Measurements from ENCODE around the gene WBP2. TPM values are rescaled to one million over a fixed set of nuclear protein-coding genes. Genes with fewer than 3 reads are reported as not detected.

The WBP2 gene
- total and polyA plus RNA-seq, 2 of the 13 experiments (the other 11 are each of a cell fraction or from before 2014, with no cell fraction given), result 29.2 to 29.5 TPM

DNA sequence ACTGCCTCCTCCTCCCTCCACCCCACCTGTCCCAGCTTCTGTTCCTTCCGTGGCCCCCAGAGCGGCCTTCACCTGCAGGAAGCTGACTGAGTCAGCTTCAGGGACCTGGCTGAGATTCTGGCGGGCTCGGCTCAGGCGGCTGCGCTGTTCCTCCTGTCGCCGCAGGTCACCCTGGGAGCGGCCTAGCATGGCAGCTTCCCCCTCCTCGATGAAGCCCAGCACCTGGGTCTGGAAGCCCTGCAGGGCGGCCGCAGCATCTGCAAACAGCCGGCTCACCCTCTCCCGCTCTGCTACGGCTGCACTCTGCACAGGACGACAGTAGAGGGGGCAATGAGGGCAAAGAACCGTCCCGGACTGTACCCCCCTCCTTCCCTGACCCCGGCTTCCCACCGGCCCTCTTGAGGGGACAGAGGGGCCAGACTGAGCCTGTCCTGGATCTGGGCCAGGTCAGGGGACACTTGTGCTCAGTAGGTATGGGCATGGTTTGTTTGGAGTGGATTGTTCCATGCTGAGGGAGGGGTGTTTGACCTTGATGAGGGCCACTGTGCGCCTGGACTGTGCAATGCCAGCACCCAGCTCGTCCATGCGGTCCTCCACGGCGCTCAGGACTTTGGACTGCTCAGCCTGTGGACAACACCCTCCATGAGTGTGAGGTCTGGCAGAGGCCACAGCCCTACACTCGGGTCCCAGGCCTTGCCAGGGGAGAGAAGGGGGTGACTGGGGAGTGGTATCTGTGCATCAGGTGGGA lies 21.2 kb upstream of the WBP2 start (continued):
- TF ChIP-seq, protein P1, sequence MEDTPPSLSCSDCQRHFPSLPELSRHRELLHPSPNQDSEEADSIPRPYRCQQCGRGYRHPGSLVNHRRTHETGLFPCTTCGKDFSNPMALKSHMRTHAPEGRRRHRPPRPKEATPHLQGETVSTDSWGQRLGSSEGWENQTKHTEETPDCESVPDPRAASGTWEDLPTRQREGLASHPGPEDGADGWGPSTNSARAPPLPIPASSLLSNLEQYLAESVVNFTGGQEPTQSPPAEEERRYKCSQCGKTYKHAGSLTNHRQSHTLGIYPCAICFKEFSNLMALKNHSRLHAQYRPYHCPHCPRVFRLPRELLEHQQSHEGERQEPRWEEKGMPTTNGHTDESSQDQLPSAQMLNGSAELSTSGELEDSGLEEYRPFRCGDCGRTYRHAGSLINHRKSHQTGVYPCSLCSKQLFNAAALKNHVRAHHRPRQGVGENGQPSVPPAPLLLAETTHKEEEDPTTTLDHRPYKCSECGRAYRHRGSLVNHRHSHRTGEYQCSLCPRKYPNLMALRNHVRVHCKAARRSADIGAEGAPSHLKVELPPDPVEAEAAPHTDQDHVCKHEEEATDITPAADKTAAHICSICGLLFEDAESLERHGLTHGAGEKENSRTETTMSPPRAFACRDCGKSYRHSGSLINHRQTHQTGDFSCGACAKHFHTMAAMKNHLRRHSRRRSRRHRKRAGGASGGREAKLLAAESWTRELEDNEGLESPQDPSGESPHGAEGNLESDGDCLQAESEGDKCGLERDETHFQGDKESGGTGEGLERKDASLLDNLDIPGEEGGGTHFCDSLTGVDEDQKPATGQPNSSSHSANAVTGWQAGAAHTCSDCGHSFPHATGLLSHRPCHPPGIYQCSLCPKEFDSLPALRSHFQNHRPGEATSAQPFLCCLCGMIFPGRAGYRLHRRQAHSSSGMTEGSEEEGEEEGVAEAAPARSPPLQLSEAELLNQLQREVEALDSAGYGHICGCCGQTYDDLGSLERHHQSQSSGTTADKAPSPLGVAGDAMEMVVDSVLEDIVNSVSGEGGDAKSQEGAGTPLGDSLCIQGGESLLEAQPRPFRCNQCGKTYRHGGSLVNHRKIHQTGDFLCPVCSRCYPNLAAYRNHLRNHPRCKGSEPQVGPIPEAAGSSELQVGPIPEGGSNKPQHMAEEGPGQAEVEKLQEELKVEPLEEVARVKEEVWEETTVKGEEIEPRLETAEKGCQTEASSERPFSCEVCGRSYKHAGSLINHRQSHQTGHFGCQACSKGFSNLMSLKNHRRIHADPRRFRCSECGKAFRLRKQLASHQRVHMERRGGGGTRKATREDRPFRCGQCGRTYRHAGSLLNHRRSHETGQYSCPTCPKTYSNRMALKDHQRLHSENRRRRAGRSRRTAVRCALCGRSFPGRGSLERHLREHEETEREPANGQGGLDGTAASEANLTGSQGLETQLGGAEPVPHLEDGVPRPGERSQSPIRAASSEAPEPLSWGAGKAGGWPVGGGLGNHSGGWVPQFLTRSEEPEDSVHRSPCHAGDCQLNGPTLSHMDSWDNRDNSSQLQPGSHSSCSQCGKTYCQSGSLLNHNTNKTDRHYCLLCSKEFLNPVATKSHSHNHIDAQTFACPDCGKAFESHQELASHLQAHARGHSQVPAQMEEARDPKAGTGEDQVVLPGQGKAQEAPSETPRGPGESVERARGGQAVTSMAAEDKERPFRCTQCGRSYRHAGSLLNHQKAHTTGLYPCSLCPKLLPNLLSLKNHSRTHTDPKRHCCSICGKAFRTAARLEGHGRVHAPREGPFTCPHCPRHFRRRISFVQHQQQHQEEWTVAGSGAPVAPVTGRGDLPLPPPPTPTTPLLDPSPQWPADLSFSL (CRISPR knock-in tag; IDR thresholded peaks at IDR 0.05), result 0 out of 2 replicates have a peak, but pooled peaks have one; percentile 5
- TF ChIP-seq ZMYM4 (CRISPR knock-in tag; IDR thresholded peaks at IDR 0.05) (peak; percentile 92), PAF1 (CRISPR knock-in tag; IDR thresholded peaks at IDR 0.05) (no peak; the same call in none of the 2 replicates), TCF7L2 (IDR thresholded peaks at IDR 0.05; ENCODE audit: low read depth, low read length) (no peak), GZF1 (CRISPR knock-in tag; IDR thresholded peaks at IDR 0.05) (no peak)
- TF ChIP-seq, protein P2, sequence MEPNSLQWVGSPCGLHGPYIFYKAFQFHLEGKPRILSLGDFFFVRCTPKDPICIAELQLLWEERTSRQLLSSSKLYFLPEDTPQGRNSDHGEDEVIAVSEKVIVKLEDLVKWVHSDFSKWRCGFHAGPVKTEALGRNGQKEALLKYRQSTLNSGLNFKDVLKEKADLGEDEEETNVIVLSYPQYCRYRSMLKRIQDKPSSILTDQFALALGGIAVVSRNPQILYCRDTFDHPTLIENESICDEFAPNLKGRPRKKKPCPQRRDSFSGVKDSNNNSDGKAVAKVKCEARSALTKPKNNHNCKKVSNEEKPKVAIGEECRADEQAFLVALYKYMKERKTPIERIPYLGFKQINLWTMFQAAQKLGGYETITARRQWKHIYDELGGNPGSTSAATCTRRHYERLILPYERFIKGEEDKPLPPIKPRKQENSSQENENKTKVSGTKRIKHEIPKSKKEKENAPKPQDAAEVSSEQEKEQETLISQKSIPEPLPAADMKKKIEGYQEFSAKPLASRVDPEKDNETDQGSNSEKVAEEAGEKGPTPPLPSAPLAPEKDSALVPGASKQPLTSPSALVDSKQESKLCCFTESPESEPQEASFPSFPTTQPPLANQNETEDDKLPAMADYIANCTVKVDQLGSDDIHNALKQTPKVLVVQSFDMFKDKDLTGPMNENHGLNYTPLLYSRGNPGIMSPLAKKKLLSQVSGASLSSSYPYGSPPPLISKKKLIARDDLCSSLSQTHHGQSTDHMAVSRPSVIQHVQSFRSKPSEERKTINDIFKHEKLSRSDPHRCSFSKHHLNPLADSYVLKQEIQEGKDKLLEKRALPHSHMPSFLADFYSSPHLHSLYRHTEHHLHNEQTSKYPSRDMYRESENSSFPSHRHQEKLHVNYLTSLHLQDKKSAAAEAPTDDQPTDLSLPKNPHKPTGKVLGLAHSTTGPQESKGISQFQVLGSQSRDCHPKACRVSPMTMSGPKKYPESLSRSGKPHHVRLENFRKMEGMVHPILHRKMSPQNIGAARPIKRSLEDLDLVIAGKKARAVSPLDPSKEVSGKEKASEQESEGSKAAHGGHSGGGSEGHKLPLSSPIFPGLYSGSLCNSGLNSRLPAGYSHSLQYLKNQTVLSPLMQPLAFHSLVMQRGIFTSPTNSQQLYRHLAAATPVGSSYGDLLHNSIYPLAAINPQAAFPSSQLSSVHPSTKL (CRISPR knock-in tag; IDR thresholded peaks at IDR 0.05), result peak; percentile 87
- TF ChIP-seq, protein P3, sequence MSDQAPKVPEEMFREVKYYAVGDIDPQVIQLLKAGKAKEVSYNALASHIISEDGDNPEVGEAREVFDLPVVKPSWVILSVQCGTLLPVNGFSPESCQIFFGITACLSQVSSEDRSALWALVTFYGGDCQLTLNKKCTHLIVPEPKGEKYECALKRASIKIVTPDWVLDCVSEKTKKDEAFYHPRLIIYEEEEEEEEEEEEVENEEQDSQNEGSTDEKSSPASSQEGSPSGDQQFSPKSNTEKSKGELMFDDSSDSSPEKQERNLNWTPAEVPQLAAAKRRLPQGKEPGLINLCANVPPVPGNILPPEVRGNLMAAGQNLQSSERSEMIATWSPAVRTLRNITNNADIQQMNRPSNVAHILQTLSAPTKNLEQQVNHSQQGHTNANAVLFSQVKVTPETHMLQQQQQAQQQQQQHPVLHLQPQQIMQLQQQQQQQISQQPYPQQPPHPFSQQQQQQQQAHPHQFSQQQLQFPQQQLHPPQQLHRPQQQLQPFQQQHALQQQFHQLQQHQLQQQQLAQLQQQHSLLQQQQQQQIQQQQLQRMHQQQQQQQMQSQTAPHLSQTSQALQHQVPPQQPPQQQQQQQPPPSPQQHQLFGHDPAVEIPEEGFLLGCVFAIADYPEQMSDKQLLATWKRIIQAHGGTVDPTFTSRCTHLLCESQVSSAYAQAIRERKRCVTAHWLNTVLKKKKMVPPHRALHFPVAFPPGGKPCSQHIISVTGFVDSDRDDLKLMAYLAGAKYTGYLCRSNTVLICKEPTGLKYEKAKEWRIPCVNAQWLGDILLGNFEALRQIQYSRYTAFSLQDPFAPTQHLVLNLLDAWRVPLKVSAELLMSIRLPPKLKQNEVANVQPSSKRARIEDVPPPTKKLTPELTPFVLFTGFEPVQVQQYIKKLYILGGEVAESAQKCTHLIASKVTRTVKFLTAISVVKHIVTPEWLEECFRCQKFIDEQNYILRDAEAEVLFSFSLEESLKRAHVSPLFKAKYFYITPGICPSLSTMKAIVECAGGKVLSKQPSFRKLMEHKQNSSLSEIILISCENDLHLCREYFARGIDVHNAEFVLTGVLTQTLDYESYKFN (CRISPR knock-in tag; conservative IDR thresholded peaks at IDR 0.05), result peak; percentile 98
- TF ChIP-seq, protein P4, sequence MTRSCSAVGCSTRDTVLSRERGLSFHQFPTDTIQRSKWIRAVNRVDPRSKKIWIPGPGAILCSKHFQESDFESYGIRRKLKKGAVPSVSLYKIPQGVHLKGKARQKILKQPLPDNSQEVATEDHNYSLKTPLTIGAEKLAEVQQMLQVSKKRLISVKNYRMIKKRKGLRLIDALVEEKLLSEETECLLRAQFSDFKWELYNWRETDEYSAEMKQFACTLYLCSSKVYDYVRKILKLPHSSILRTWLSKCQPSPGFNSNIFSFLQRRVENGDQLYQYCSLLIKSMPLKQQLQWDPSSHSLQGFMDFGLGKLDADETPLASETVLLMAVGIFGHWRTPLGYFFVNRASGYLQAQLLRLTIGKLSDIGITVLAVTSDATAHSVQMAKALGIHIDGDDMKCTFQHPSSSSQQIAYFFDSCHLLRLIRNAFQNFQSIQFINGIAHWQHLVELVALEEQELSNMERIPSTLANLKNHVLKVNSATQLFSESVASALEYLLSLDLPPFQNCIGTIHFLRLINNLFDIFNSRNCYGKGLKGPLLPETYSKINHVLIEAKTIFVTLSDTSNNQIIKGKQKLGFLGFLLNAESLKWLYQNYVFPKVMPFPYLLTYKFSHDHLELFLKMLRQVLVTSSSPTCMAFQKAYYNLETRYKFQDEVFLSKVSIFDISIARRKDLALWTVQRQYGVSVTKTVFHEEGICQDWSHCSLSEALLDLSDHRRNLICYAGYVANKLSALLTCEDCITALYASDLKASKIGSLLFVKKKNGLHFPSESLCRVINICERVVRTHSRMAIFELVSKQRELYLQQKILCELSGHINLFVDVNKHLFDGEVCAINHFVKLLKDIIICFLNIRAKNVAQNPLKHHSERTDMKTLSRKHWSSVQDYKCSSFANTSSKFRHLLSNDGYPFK (CRISPR knock-in tag; IDR thresholded peaks at IDR 0.05; ENCODE audit: borderline replicate concordance), result peak; percentile 79
- TF ChIP-seq, protein P5, sequence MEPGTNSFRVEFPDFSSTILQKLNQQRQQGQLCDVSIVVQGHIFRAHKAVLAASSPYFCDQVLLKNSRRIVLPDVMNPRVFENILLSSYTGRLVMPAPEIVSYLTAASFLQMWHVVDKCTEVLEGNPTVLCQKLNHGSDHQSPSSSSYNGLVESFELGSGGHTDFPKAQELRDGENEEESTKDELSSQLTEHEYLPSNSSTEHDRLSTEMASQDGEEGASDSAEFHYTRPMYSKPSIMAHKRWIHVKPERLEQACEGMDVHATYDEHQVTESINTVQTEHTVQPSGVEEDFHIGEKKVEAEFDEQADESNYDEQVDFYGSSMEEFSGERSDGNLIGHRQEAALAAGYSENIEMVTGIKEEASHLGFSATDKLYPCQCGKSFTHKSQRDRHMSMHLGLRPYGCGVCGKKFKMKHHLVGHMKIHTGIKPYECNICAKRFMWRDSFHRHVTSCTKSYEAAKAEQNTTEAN (CRISPR knock-in tag; conservative IDR thresholded peaks at IDR 0.05), result peak; percentile 91; the same call in 1 of the 2 replicates

All from HepG2 (cell line).